Prostate gland (tissue), 2 donors: ENCODE results near the gene CCND2. TPM values are rescaled to one million over a fixed set of nuclear protein-coding genes. Genes with fewer than 3 reads are reported as not detected.

Experiments used
- DNase-seq: peaks from one replicate; pipeline ENCODE4 v3.0.0-alpha.2; 2019; ENCODE audit warnings: low spot score
- H3K27ac ChIP-seq, 2 donors: fragments of 200-600 bp; sonication (generic); 2 replicates each; pipeline ENCODE4 v1.5.1; 2017 to 2019
- H3K27me3 ChIP-seq: fragments of 200-600 bp; sonication (generic); replicated peaks from 2 replicates; pipeline ENCODE4 v1.5.1; 2019; ENCODE audit not compliant: insufficient read depth
- H3K36me3 ChIP-seq, 2 donors: fragments of 200-600 bp; sonication (generic); 1 replicate in 1 of 2; 2 replicates in 1 of 2; pipeline versions ENCODE4 v1.5.1 to v1.8.1; 2017 to 2019
- H3K4me1 ChIP-seq: fragments of 200-600 bp; sonication (generic); replicated peaks from 2 replicates; pipeline ENCODE4 v1.5.1; 2019
- H3K4me3 ChIP-seq, 2 donors: fragments of 200-600 bp; sonication (generic); 2 replicates each; pipeline ENCODE4 v1.5.1; 2017 to 2019
- H3K9me3 ChIP-seq: fragments of 200-600 bp; sonication (generic); 2 replicates; pipeline ENCODE4 v1.5.1; 2017
- POLR2A ChIP-seq: fragments of 450-650 bp; IDR thresholded peaks from one replicate; pipeline ENCODE4 v1.6.1; 2016; ENCODE audit warnings: antibody characterized with exemption, mild to moderate bottlenecking
- POLR2AphosphoS5 ChIP-seq: sonication (generic); formaldehyde crosslinking; IDR thresholded peaks from one replicate; pipeline ENCODE4 v1.6.1; 2017; ENCODE audit warnings: antibody characterized with exemption
- WGBS: methylation state at CpG from one replicate; pipeline ENCODE4 v1.1.5; 2018; 5-methylcytosine and 5-hydroxymethylcytosine counted together
- intact Hi-C: fragments of 100-400 bp; cut with DNase I; formaldehyde crosslinking; loops from one replicate; pipeline ENCODE4 v1.14.2; 2022
- total RNA-seq, 2 donors: library from RNA; depleted of rRNA; stranded (reverse); fragments of >200 nt; gene quantifications; one replicate each; pipeline ENCODE4 v1.1.0, GENCODE V29; 2016
- TF ChIP-seq, protein P1 (sequence below), 4 experiments: fragments of 200-600 bp in 2 of 4; fragments of 450-650 bp in 2 of 4; sonication (generic) in 2 of 4; IDR thresholded peaks; 1 replicate in 3 of 4; 2 replicates in 1 of 4; pipeline ENCODE4 v1.5.1; 2016 to 2019; ENCODE audit warnings: antibody characterized with exemption in 4 of 4, mild to moderate bottlenecking in 2 of 4, moderate library complexity in 2 of 4

Gene CCND2
- total RNA-seq, 2 donors from 2014 or later, result 31.6 to 46.1 TPM

DNA sequence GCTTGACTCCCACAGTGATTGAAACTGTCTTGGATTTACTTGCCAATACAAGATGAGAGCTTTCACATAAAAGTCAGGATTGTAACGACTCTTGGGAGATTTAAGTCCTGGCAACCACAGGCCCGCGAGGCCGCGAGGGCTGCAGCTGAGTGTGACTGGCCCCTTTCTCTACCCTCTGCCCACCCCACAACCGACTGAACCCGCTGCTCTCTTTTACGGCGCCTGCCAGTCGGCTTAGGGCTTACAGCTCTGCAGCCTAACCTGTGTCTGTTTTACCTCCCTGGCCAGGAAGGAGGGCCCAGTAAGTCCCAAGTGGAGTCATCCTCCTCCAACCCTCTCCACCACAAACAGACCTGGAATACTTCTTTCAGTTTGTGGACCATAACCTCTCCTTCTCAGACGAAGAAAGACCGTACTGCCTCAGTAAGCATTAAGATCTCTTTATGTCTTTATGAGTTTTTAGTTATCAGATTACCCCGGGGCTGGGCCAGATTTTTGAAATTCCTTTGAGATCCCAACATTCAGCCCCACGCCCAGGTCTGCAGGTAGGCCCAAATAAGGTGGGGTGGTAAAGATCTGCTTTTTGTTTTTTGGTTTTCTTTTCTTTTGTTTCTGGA is 34.9 kb downstream of the CCND2 start:
- DNase-seq, result no peak
- TF ChIP-seq POLR2A, result no peak
- TF ChIP-seq, protein P1, sequence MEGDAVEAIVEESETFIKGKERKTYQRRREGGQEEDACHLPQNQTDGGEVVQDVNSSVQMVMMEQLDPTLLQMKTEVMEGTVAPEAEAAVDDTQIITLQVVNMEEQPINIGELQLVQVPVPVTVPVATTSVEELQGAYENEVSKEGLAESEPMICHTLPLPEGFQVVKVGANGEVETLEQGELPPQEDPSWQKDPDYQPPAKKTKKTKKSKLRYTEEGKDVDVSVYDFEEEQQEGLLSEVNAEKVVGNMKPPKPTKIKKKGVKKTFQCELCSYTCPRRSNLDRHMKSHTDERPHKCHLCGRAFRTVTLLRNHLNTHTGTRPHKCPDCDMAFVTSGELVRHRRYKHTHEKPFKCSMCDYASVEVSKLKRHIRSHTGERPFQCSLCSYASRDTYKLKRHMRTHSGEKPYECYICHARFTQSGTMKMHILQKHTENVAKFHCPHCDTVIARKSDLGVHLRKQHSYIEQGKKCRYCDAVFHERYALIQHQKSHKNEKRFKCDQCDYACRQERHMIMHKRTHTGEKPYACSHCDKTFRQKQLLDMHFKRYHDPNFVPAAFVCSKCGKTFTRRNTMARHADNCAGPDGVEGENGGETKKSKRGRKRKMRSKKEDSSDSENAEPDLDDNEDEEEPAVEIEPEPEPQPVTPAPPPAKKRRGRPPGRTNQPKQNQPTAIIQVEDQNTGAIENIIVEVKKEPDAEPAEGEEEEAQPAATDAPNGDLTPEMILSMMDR (IDR thresholded peaks at IDR 0.05), result no peak
- TF ChIP-seq POLR2AphosphoS5, result no peak
- intact Hi-C loops, result loop anchor here (5.0 kb wide), 1 partner anchor 229 kb away; the partner anchor contains the start of gene RAD51AP1
- WGBS, result 48% methylated on average over 14 of the region's 14 CpGs
- Histone ChIP-seq H3K27ac (peak overlapping the region in 1 of 2 donors; percentile 45), H3K27me3 (no peaks in the 10 kb centered on the region), H3K9me3 (no peaks in the 10 kb centered on the region), H3K36me3 (no peaks in the 10 kb centered on the region), H3K4me3 (peak overlapping the region in 1 of 2 donors; percentile 8), H3K4me1 (no peaks in the 10 kb centered on the region)

GRCh38 chr12:4311776-4312175 is 38.2 kb downstream of the CCND2 start:
- H3K4me3 ChIP-seq, result no peak overlapping the region
- no peak for TF ChIP-seq POLR2A
- TF ChIP-seq, protein P1 (IDR thresholded peaks at IDR 0.05), result no peak
- TF ChIP-seq POLR2AphosphoS5, result no peak
- H3K9me3 ChIP-seq, result no peaks in the 10 kb centered on the region
- 86% methylated on average over 5 of the region's 5 CpGs for WGBS
- H3K27me3 ChIP-seq, result no peaks in the 10 kb centered on the region
- H3K36me3 ChIP-seq, result no peaks in the 10 kb centered on the region
- no peaks in the 10 kb centered on the region for H3K4me1 ChIP-seq
- no peak overlapping the region for H3K27ac ChIP-seq
- intact Hi-C loops, result no loop called here
- no peak for DNase-seq

- DNase-seq, result no peak
- Histone ChIP-seq H3K27ac (no peak overlapping the region), H3K4me1 (no peaks in the 10 kb centered on the region), H3K27me3 (no peaks in the 10 kb centered on the region), H3K4me3 (no peak overlapping the region), H3K36me3 (no peaks in the 10 kb centered on the region), H3K9me3 (no peaks in the 10 kb centered on the region)
- 83% methylated on average over 2 of the region's 2 CpGs for WGBS
- intact Hi-C loops, result no loop called here
- TF ChIP-seq, protein P1 (IDR thresholded peaks at IDR 0.05), result no peak
- TF ChIP-seq POLR2AphosphoS5, result no peak
- TF ChIP-seq POLR2A, result no peak
These were observed 38.7 kb downstream of the CCND2 start for GRCh38 chr12:4312251-4312650.

DNA sequence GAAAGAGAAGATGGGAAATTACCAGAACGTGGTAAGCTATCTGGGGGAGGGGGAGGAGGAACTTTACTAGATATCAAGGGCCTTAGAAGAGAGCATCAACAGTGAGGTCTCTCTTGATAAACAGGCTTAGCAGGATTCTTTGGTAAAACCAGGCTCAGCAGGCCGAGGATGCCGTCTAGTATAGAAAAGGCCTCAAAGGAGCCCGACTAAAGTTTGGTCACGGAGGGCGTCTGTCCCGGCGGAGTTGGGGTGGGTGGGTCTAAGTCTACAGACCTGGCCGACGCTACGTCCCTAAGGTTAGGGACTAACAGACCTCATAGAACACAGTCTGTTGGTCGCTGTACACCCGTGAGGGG is 46.9 kb downstream of the CCND2 start:
- DNase-seq, result no peak
- Histone ChIP-seq H3K27ac (peak overlapping the region; percentile 64 to 72), H3K36me3 (no peaks in the 10 kb centered on the region), H3K4me1 (no peaks in the 10 kb centered on the region), H3K9me3 (no peaks in the 10 kb centered on the region), H3K27me3 (no peaks in the 10 kb centered on the region), H3K4me3 (peak overlapping the region; percentile 69 to 85)
- TF ChIP-seq, protein P1 (IDR thresholded peaks at IDR 0.05), result no peak
- no peak for TF ChIP-seq POLR2A
- no peak for TF ChIP-seq POLR2AphosphoS5
- intact Hi-C loops, result no loop called here
- WGBS, result under 1% methylated on average over 13 of the region's 13 CpGs
